HFF-Myc (cell line): ENCODE results near the gene CELF5.

Experiments
- DNase-seq: peaks from one replicate; pipeline ENCODE4 v3.0.0-alpha.2; 2011; ENCODE audit warnings: low read depth; ENCODE audit errors: extremely low read depth
- H3K4me3 ChIP-seq: replicated peaks from 2 replicates; pipeline ENCODE4 v1.5.1; 2011; ENCODE audit warnings: low read depth, mild to moderate bottlenecking, control low read depth, low read length
- TF ChIP-seq, protein P1 (sequence below): IDR thresholded peaks from 2 replicates; pipeline ENCODE4 v1.5.1; 2012; ENCODE audit warnings: mild to moderate bottlenecking, low read depth, low read length, control low read depth; ENCODE audit errors: missing control alignments

Gene CELF5

GRCh38 chr19:3313199-3313575, 88.7 kb downstream of the CELF5 start:
- no peak for DNase-seq
- TF ChIP-seq, protein P1, sequence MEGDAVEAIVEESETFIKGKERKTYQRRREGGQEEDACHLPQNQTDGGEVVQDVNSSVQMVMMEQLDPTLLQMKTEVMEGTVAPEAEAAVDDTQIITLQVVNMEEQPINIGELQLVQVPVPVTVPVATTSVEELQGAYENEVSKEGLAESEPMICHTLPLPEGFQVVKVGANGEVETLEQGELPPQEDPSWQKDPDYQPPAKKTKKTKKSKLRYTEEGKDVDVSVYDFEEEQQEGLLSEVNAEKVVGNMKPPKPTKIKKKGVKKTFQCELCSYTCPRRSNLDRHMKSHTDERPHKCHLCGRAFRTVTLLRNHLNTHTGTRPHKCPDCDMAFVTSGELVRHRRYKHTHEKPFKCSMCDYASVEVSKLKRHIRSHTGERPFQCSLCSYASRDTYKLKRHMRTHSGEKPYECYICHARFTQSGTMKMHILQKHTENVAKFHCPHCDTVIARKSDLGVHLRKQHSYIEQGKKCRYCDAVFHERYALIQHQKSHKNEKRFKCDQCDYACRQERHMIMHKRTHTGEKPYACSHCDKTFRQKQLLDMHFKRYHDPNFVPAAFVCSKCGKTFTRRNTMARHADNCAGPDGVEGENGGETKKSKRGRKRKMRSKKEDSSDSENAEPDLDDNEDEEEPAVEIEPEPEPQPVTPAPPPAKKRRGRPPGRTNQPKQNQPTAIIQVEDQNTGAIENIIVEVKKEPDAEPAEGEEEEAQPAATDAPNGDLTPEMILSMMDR: no peak
- H3K4me3 ChIP-seq: no peak overlapping the region

GRCh38 chr19:3314962-3315675, 90.7 kb downstream of the CELF5 start:
- TF ChIP-seq, protein P1: no peak

GRCh38 chr19:3315676-3315973, 91.2 kb downstream of the CELF5 start:
- no peak for DNase-seq
- TF ChIP-seq, protein P1: no peak
- H3K4me3 ChIP-seq: no peak overlapping the region

More at GRCh38 chr19:3314962-3315675, 90.7 kb downstream of the CELF5 start:
- no peak overlapping the region for H3K4me3 ChIP-seq
- no peak for DNase-seq

- no peak for DNase-seq
- TF ChIP-seq, protein P1: no peak
- H3K4me3 ChIP-seq: no peak overlapping the region
These were observed 91.7 kb downstream of the CELF5 start for GRCh38 chr19:3316132-3316648.

GRCh38 chr19:3316659-3317207, 92.3 kb downstream of the CELF5 start:
- TF ChIP-seq, protein P1: no peak
- H3K4me3 ChIP-seq: no peak overlapping the region
- DNase-seq: no peak

DNA sequence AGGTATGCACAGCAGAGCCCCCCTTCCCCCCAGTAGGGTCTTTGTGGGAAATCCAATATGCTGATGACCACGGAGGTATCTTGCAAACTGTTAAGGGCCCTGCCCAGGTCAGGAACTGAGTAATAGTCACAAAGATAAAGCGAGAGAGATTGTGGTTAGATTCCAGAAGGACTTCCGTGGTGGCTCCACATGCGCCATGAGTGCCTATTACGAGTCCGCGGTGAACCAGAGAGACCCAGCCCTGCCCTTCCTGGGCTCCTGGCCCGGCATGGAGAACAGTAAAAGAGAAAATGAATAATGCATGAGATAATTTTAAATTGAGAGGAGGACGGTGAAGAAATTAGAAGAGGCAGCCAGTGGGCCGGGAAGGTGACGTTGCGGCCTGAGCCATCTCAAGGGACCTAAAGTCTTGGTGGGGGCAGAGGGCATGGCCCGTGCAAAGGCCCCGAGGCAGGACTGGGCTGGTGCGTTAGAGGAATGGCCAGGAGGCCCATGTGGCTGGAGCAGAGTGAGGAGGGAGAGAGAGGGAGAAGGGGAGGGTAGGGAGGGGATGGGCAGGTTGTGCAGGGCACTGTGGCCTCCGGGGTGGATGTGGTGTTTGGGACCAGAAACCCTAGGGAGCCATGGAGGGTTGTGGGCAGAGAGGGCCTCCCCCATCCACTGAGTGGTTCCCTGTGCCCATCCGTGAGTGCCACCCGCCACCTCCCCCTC, 95.3 kb downstream of the CELF5 start:
- no peak for DNase-seq
- H3K4me3 ChIP-seq: no peak overlapping the region
- TF ChIP-seq, protein P1: no peak
